Body of pancreas (tissue), 4 donors: ENCODE data around the gene ZBTB24. TPM values are rescaled to one million over a fixed set of nuclear protein-coding genes. Genes with fewer than 3 reads are reported as not detected.

Source experiments
- ATAC-seq: fragments of 150-250 bp; one replicate; pipeline ENCODE4 v1.9.1; 2016
- DNase-seq, 4 donors: peaks; one replicate each; pipeline ENCODE4 v3.0.0-alpha.2; 2019
- H3K27ac ChIP-seq, 4 donors: fragments of 200-600 bp; sonication (generic); 1 replicate in 3 of 4; 2 replicates in 1 of 4; pipeline versions ENCODE4 v1.5.1 to v1.6.1; 2016 to 2019; ENCODE audit warnings: mild to moderate bottlenecking in 1 of 4, mixed read lengths in 1 of 4, moderate library complexity in 1 of 4
- H3K27me3 ChIP-seq, 2 donors: fragments of 200-600 bp; sonication (generic); one replicate each; pipeline ENCODE4 v1.6.0; 2016; ENCODE audit warnings: mild to moderate bottlenecking in 1 of 2
- H3K36me3 ChIP-seq, 2 donors: fragments of 200-600 bp; sonication (generic); replicated peaks in 1 of 2; 2 replicates each; pipeline ENCODE4 v1.5.1; 2016; ENCODE audit warnings: low read depth in 2 of 2; ENCODE audit not compliant: insufficient read depth in 1 of 2
- H3K4me1 ChIP-seq: fragments of 200-600 bp; sonication (generic); one replicate; pipeline ENCODE4 v1.6.0; 2016
- H3K4me3 ChIP-seq, 2 donors: fragments of 200-600 bp; sonication (generic); 1 replicate in 1 of 2; 2 replicates in 1 of 2; pipeline ENCODE4 v1.5.1; 2016 to 2019
- H3K9me3 ChIP-seq, 3 donors: fragments of 200-600 bp; sonication (generic); 1 replicate in 2 of 3; 2 replicates in 1 of 3; pipeline ENCODE4 v1.5.1; 2016
- CTCF ChIP-seq, 7 experiments: fragments of 450-650 bp in 4 of 7; fragments of 200-600 bp in 3 of 7; sonication (generic) in 3 of 7; IDR thresholded peaks; one replicate each; pipeline ENCODE4 v1.5.1; 2016 to 2019; ENCODE audit warnings: antibody characterized with exemption in 7 of 7
- POLR2A ChIP-seq, 3 donors: fragments of 450-650 bp; IDR thresholded peaks; one replicate each; pipeline ENCODE4 v1.6.1; 2016; ENCODE audit warnings: antibody characterized with exemption in 3 of 3, mild to moderate bottlenecking in 2 of 3
- WGBS, 2 donors: methylation state at CpG; one replicate each; pipeline ENCODE4 v1.1.5; 2017; 5-methylcytosine and 5-hydroxymethylcytosine counted together
- intact Hi-C: fragments of 100-400 bp; cut with DNase I; formaldehyde crosslinking; loops from one replicate; pipeline ENCODE4 v1.15.1; 2023
- total RNA-seq, 2 donors: library from RNA; depleted of rRNA; stranded (reverse); fragments of >200 nt; gene quantifications; one replicate each; pipeline ENCODE4 v1.1.0, GENCODE V29; 2016

The ZBTB24 gene
- total RNA-seq, 2 donors from 2014 or later: 3.3 to 4.4 TPM

- intact Hi-C loops: no loop called here
- ATAC-seq (no peak), DNase-seq (no peak)
- Histone ChIP-seq H3K4me1 (peaks cover 8% of the 10 kb centered on the region), H3K36me3 (no peaks in the 10 kb centered on the region), H3K27me3 (no peaks in the 10 kb centered on the region), H3K9me3 (no peaks in the 10 kb centered on the region), H3K4me3 (no peak overlapping the region), H3K27ac (no peak overlapping the region)
- WGBS, 2 donors: 96 to 98% methylated on average over 3 of the region's 3 CpGs
- no peak for TF ChIP-seq POLR2A (IDR thresholded peaks at IDR 0.05)
- no peak for TF ChIP-seq CTCF (IDR thresholded peaks at IDR 0.05)
These were observed 53.5 kb downstream of the ZBTB24 start for GRCh38 chr6:109429496-109429895.

- H3K4me1 ChIP-seq: peaks cover 13% of the 10 kb centered on the region
- no peak overlapping the region for H3K27ac ChIP-seq
- no peaks in the 10 kb centered on the region for H3K9me3 ChIP-seq
- ATAC-seq (peak; percentile 56), DNase-seq (no peak)
- H3K4me3 ChIP-seq: no peak overlapping the region
- intact Hi-C loops: no loop called here
- no peak for TF ChIP-seq POLR2A (IDR thresholded peaks at IDR 0.05)
- no peak for TF ChIP-seq CTCF (IDR thresholded peaks at IDR 0.05)
- WGBS, 2 donors: 59% methylated on average over 7 of the region's 7 CpGs
- no peaks in the 10 kb centered on the region for H3K27me3 ChIP-seq
- no peaks in the 10 kb centered on the region for H3K36me3 ChIP-seq
These were observed 54.0 kb downstream of the ZBTB24 start for GRCh38 chr6:109428889-109429477.

GRCh38 chr6:109424946-109425345, 58.1 kb downstream of the ZBTB24 start:
- Histone ChIP-seq H3K4me3 (no peak overlapping the region), H3K36me3 (no peaks in the 10 kb centered on the region), H3K27ac (no peak overlapping the region), H3K27me3 (no peaks in the 10 kb centered on the region), H3K4me1 (peaks cover 8% of the 10 kb centered on the region), H3K9me3 (no peaks in the 10 kb centered on the region)
- 83 to 92% methylated on average over 2 of the region's 2 CpGs for WGBS, 2 donors
- no peak for DNase-seq
- TF ChIP-seq CTCF (IDR thresholded peaks at IDR 0.05) (no peak), POLR2A (IDR thresholded peaks at IDR 0.05) (no peak)
- no peak for ATAC-seq
- intact Hi-C loops: no loop called here

- Histone ChIP-seq H3K9me3 (no peaks in the 10 kb centered on the region), H3K4me1 (peaks cover 8% of the 10 kb centered on the region), H3K36me3 (no peaks in the 10 kb centered on the region), H3K27me3 (no peaks in the 10 kb centered on the region), H3K4me3 (no peak overlapping the region), H3K27ac (no peak overlapping the region)
- no peak for ATAC-seq
- 65 to 67% methylated on average over 1 of the region's 1 CpG for WGBS, 2 donors
- TF ChIP-seq CTCF (IDR thresholded peaks at IDR 0.05) (no peak), POLR2A (IDR thresholded peaks at IDR 0.05) (no peak)
- intact Hi-C loops: no loop called here
- no peak for DNase-seq
These were observed 61.8 kb downstream of the ZBTB24 start for GRCh38 chr6:109421184-109421583.

- ATAC-seq (no peak), DNase-seq (no peak)
- H3K9me3 ChIP-seq: no peaks in the 10 kb centered on the region
- H3K4me1 ChIP-seq: peaks cover 8% of the 10 kb centered on the region
- H3K4me3 ChIP-seq: no peak overlapping the region
- TF ChIP-seq POLR2A (IDR thresholded peaks at IDR 0.05) (no peak), CTCF (IDR thresholded peaks at IDR 0.05) (no peak)
- no peak overlapping the region for H3K27ac ChIP-seq
- no peaks in the 10 kb centered on the region for H3K36me3 ChIP-seq
- H3K27me3 ChIP-seq: no peaks in the 10 kb centered on the region
- intact Hi-C loops: no loop called here
- WGBS, 2 donors: 35 to 37% methylated on average over 1 of the region's 1 CpG
These were observed 62.3 kb downstream of the ZBTB24 start for GRCh38 chr6:109420751-109421150.
